ENCODE results near the gene STYXL1.

STYXL1 gene

GRCh38 chr7:75984130-75985008 is 63.4 kb downstream of the STYXL1 start:
- peak in 2 of 10 donors; percentile 60 to 80 for DNase-seq
- intact Hi-C loops (cut with DNase I): no loop called here

- peak in 2 of 10 donors; percentile 67 to 74 for DNase-seq
- intact Hi-C loops (cut with DNase I): no loop called here
Measured at GRCh38 chr7:75983471-75984129, 64.2 kb downstream of the STYXL1 start.

DNA sequence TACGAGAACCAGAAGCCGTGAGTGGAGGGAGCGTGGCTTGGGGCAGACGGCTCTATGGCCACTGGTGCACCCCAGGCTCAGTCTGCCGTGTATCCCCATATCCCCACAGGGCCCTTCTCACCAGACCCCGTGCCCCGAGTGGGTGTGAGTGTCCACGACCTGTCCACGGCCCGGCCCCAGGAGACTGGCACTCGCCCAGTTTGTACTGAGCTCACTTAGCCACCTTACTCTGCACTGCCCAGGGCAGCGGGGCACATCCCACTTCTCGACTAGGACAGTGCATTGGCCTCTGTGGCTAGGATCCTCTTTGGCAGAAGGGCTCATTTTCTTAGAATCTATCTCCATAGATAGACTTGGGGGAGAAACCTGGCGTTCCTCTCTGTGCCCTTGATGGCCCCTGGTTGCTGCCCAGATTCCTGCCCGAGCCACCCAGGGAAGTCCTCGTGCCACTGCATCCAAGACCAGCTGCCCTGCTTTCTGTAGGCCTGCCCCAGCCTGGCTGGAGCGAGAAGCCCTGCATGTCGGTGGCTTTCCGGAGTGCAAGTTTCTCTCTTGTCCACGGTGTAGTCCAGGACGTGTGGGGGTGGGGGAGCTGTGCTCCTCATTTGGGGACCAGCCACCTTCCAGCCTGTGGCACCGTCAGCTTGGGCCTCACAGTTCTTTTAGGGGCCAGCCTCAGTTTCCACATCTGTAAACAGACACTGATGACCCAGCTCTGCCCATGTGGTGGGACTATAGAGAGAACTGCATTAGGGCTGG is 65.3 kb downstream of the STYXL1 start:
- DNase-seq: peak in 2 of 10 donors; percentile 63 to 76
- intact Hi-C loops (cut with DNase I): no loop called here

- intact Hi-C loops (cut with DNase I): no loop called here
- peak in 1 of 10 donors; percentile 67 for DNase-seq
Measured at GRCh38 chr7:75981453-75982305, 66.1 kb downstream of the STYXL1 start.

- intact Hi-C loops (cut with DNase I): no loop called here
- DNase-seq: peak in 1 of 10 donors; percentile 62
Measured at GRCh38 chr7:75981203-75981452, 66.7 kb downstream of the STYXL1 start.

DNA sequence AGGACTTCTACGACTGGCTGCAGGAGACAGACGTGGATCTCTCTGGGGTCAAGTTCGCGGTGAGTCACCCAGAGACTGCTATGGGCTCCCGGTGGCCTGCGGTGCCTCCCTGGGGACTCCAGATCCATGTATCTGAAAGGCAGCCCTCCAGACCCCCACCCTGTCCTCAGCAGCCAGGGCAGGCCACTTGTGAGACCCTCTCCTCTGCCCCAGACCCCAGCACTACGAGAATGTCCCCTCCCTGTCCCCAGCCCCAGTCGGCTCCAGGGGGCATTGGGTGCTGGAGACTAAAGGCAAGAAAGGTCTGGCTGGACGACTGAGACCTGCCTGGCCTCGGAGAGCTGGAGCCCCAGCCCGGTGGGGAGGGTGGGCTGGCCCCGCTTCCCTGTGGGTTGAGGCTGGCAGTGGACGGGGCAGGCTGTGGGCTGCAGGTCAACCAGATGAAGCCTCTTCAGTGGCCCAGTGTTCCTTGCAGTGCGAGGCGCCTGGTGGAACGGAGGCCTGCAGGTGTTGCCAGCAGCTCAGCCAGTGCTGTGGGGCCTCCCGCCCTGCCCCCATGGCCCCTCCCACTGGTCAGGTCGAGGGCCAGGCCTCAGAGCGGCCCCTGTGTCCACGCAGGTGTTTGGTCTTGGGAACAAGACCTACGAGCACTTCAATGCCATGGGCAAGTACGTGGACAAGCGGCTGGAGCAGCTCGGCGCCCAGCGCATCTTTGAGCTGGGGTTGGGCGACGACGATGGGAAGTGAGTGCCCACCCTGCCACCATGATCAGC is 67.2 kb downstream of the STYXL1 start:
- DNase-seq: peak in 2 of 10 donors; percentile 64 to 77
- intact Hi-C loops (cut with DNase I): no loop called here

GRCh38 chr7:75979759-75980429 is 67.9 kb downstream of the STYXL1 start:
- peak in 1 of 10 donors; percentile 81 for DNase-seq
- intact Hi-C loops (cut with DNase I): no loop called here

DNA sequence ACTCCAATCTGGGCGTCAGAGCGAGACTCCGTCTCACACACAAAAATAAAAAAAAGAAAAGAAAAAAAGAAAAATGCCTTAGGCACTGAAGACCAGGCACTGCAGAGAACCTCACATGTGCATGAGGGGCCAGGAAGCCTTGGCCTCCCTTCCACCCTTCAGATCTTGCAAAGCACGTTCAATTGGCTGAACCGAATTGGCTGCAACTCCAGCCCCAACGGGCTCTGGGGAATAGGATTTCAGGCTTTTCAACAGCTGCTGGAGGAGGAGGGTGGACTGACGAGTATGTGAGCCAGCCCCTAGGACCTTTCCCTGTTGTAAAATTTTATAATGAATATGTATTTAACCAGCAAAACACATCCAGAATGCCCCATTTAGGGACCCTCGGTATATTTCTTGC is 70.1 kb downstream of the STYXL1 start:
- intact Hi-C loops (cut with DNase I): no loop called here
- DNase-seq: peak in 1 of 10 donors; percentile 44

DNA sequence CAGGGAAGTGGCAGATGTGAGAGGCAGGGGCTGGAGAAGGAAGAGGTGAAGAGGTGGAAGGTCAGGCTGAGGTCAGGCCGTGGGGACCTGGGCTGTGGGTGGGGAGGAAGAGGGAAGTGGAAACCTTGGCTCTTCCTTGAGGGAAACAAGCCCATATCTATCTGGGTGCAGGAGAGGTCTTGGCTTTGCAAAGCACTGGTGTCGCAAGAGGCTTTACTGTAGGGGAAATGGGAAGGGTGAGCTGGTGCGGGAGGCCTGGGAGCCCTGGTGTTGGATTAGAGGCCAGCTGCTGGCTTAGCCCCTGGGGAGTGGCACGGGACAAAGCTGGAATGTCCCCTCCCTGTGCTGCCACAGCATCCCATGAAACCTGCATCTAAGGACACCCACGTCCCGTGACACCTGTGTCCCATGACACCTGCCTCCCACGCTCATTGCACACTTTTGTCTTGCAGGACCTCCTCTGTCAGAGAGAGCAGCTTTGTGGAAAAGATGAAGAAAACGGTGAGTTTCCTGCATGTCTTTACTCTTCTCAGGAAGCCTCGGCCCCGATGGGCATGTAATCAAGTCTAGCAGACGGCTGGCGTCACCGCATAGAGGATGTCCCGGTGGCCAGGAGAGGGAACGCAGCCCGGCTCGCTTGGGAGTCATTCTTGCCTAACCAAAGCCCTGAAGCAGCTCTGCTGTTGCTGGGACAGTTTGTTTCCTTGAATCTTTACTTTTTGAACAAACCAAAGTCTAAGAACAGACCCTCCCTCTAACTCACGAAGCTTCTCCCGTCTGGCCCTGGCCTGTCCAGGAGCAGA is 75.6 kb downstream of the STYXL1 start:
- intact Hi-C loops (cut with DNase I): no loop called here
- DNase-seq: no peak

GRCh38 chr7:75971309-75971960 is 76.4 kb downstream of the STYXL1 start:
- DNase-seq: no peak
- intact Hi-C loops (cut with DNase I): no loop called here

GRCh38 chr7:75969704-75970498 is 77.9 kb downstream of the STYXL1 start:
- intact Hi-C loops (cut with DNase I): no loop called here

GRCh38 chr7:75969182-75969581 is 78.6 kb downstream of the STYXL1 start:
- peak in 1 of 10 donors; percentile 65 for DNase-seq
- intact Hi-C loops (cut with DNase I): no loop called here

More at GRCh38 chr7:75969704-75970498, 77.9 kb downstream of the STYXL1 start:
- DNase-seq: no peak

- peak in 7 of 10 donors; percentile 39 to 90 (median 53) for DNase-seq
- intact Hi-C loops (cut with DNase I): no loop called here
Measured at GRCh38 chr7:75968561-75969001, 79.2 kb downstream of the STYXL1 start.

GRCh38 chr7:75968012-75968411 is 79.8 kb downstream of the STYXL1 start:
- intact Hi-C loops (cut with DNase I): no loop called here
- DNase-seq: peak in 1 of 10 donors; percentile 78

- intact Hi-C loops (cut with DNase I): no loop called here
- DNase-seq: no peak
Measured at GRCh38 chr7:75967487-75967997, 80.3 kb downstream of the STYXL1 start.

DNA sequence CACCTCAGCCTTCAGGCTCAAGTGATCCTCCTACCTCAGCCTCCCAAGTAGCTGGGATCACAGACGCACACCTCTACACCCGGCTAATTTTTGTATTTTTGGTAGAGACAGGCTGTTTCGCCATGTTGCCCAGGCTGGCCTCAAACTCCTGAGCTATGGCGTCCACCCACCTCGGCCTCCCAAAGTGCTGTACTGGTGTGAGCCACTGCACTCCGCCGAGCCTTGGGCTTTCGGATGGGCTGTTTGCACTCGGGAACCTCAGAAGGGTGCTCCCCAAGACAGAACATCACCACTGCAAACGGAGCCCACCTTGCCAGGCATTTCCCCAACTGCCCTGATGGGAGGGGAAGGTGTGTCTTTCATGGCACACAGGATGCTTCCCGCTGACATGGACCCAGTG is 80.7 kb downstream of the STYXL1 start:
- intact Hi-C loops (cut with DNase I): no loop called here
- peak in 1 of 10 donors; percentile 33 for DNase-seq

All from posterior cingulate gyrus (tissue), 11 donors.